Trophoblast cell (in vitro differentiated cells and primary cell): ENCODE results near the gene OSBPL3.

ENCODE experiments used
- DNase-seq, 2 donors: peaks; one replicate each; pipeline ENCODE4 v3.0.0-alpha.2; 2016
- H2AFZ ChIP-seq: 2 replicates; pipeline ENCODE4 v1.6.1; 2013; ENCODE audit warnings: low read length, moderate library complexity, mild to moderate bottlenecking; ENCODE audit not compliant: insufficient read depth, poor library complexity
- H2AK5ac ChIP-seq: 2 replicates; pipeline ENCODE4 v1.6.1; 2013; ENCODE audit warnings: mild to moderate bottlenecking, low read length
- H2BK120ac ChIP-seq: 2 replicates; pipeline ENCODE4 v1.6.1; 2013; ENCODE audit warnings: low read length, mild to moderate bottlenecking, moderate library complexity; ENCODE audit not compliant: insufficient read depth, poor library complexity
- H2BK12ac ChIP-seq: 2 replicates; pipeline ENCODE4 v1.6.1; 2013; ENCODE audit warnings: mild to moderate bottlenecking, low read length, moderate library complexity
- H2BK5ac ChIP-seq: 2 replicates; pipeline ENCODE4 v1.6.1; 2013; ENCODE audit warnings: low read length, low read depth, moderate library complexity, mild to moderate bottlenecking; ENCODE audit not compliant: poor library complexity
- H3K14ac ChIP-seq: 2 replicates; pipeline ENCODE4 v1.6.1; 2013; ENCODE audit warnings: mild to moderate bottlenecking, low read length
- H3K18ac ChIP-seq: 2 replicates; pipeline ENCODE4 v1.6.1; 2013; ENCODE audit warnings: mild to moderate bottlenecking, low read length
- H3K23ac ChIP-seq: 2 replicates; pipeline ENCODE4 v1.6.1; 2013; ENCODE audit warnings: low read length
- H3K27ac ChIP-seq: 2 replicates; pipeline ENCODE4 v1.5.1; 2013; ENCODE audit warnings: low read depth, mild to moderate bottlenecking, inconsistent platforms, low read length, moderate library complexity
- H3K27me3 ChIP-seq: 2 replicates; pipeline ENCODE4 v1.6.1; 2013; ENCODE audit warnings: inconsistent platforms, mild to moderate bottlenecking, low read length, moderate library complexity; ENCODE audit not compliant: insufficient read depth
- H3K36me3 ChIP-seq, 2 experiments: 1 replicate in 1 of 2; 2 replicates in 1 of 2; pipeline ENCODE4 v1.6.1; 2013; ENCODE audit warnings: low read length in 2 of 2, mild to moderate bottlenecking in 2 of 2, moderate library complexity in 1 of 2; ENCODE audit not compliant: insufficient read depth in 2 of 2, control insufficient read depth in 1 of 2
- H3K4ac ChIP-seq: 2 replicates; pipeline ENCODE4 v1.6.1; 2013; ENCODE audit warnings: low read depth, mild to moderate bottlenecking, low read length, moderate library complexity
- H3K4me1 ChIP-seq, 2 experiments: 1 replicate in 1 of 2; 2 replicates in 1 of 2; pipeline ENCODE4 v1.6.1; 2013; ENCODE audit warnings: low read length in 2 of 2, mild to moderate bottlenecking in 2 of 2, moderate library complexity in 1 of 2; ENCODE audit not compliant: insufficient read depth in 2 of 2, control insufficient read depth in 1 of 2
- H3K4me2 ChIP-seq: 2 replicates; pipeline ENCODE4 v1.6.1; 2013; ENCODE audit warnings: inconsistent platforms, mild to moderate bottlenecking, low read length, moderate library complexity
- H3K4me3 ChIP-seq: 2 replicates; pipeline ENCODE4 v1.5.1; 2013; ENCODE audit warnings: mild to moderate bottlenecking, low read depth, low read length, inconsistent platforms
- H3K79me1 ChIP-seq: one replicate; pipeline ENCODE4 v1.6.1; 2013; ENCODE audit warnings: low read length
- H3K79me2 ChIP-seq: 2 replicates; pipeline ENCODE4 v1.6.1; 2013; ENCODE audit warnings: low read length, mild to moderate bottlenecking; ENCODE audit not compliant: control insufficient read depth, insufficient read depth, poor library complexity
- H3K9ac ChIP-seq: 2 replicates; pipeline ENCODE4 v1.6.1; 2013; ENCODE audit warnings: mild to moderate bottlenecking, low read length
- H3K9me3 ChIP-seq: 2 replicates; pipeline ENCODE4 v1.6.1; 2013; ENCODE audit warnings: low read depth, mild to moderate bottlenecking, control low read depth, inconsistent platforms, low read length; ENCODE audit not compliant: insufficient read depth
- H4K12ac ChIP-seq: 2 replicates; pipeline ENCODE4 v1.6.1; 2013; ENCODE audit warnings: low read depth, mild to moderate bottlenecking, low read length, moderate library complexity
- H4K8ac ChIP-seq: 2 replicates; pipeline ENCODE4 v1.6.1; 2013; ENCODE audit warnings: low read depth, mild to moderate bottlenecking, low read length, moderate library complexity
- H4K91ac ChIP-seq: one replicate; pipeline ENCODE4 v1.6.1; 2013; ENCODE audit warnings: low read depth, mild to moderate bottlenecking, low read length, moderate library complexity
- WGBS: extraction: QIAGEN DNeasy Blood & Tissue Kit; methylation state at CpG from one replicate; pipeline ENCODE4 v1.1.7; 2013; ENCODE audit warnings: missing lambda C conversion rate; ENCODE audit not compliant: insufficient read length, insufficient coverage; ENCODE audit errors: extremely low coverage; 5-methylcytosine and 5-hydroxymethylcytosine counted together

The OSBPL3 gene

GRCh38 chr7:24779283-24779655, 200.7 kb downstream of the OSBPL3 start:
- Histone ChIP-seq H2BK5ac (no peak overlapping the region), H3K23ac (no peak overlapping the region), H2AK5ac (no peak overlapping the region), H3K27ac (no peak overlapping the region), H3K14ac (no peak overlapping the region), H3K27me3 (no peaks in the 10 kb centered on the region), H4K12ac (no peak overlapping the region), H4K91ac (no peak overlapping the region), H3K79me1 (no peaks in the 10 kb centered on the region), H3K4me2 (no peak overlapping the region), H3K4ac (no peak overlapping the region), H4K8ac (no peak overlapping the region), H3K4me3 (no peak overlapping the region), H2AFZ (no peak overlapping the region), H2BK120ac (no peak overlapping the region), H3K79me2 (no peaks in the 10 kb centered on the region), H3K9ac (no peak overlapping the region), H2BK12ac (no peak overlapping the region), H3K36me3 (no peaks in the 10 kb centered on the region), H3K9me3 (no peaks in the 10 kb centered on the region), H3K18ac (no peak overlapping the region), H3K4me1 (no peaks in the 10 kb centered on the region)
- no CpG with 5 or more reads among the region's 2 CpGs for WGBS
- DNase-seq: no peak

- H3K14ac ChIP-seq: no peak overlapping the region
- H3K18ac ChIP-seq: no peak overlapping the region
- H3K4me3 ChIP-seq: no peak overlapping the region
- no peak overlapping the region for H2AFZ ChIP-seq
- H3K79me2 ChIP-seq: no peaks in the 10 kb centered on the region
- no peaks in the 10 kb centered on the region for H3K27me3 ChIP-seq
- H3K79me1 ChIP-seq: no peaks in the 10 kb centered on the region
- no peak overlapping the region for H4K91ac ChIP-seq
- no peak overlapping the region for H2BK120ac ChIP-seq
- DNase-seq: peak in 1 of 2 donors; percentile 47
- H3K23ac ChIP-seq: no peak overlapping the region
- no peaks in the 10 kb centered on the region for H3K9me3 ChIP-seq
- H4K12ac ChIP-seq: no peak overlapping the region
- H3K27ac ChIP-seq: no peak overlapping the region
- H3K4me1 ChIP-seq: no peaks in the 10 kb centered on the region
- no peak overlapping the region for H2BK12ac ChIP-seq
- H3K9ac ChIP-seq: no peak overlapping the region
- H3K4me2 ChIP-seq: no peak overlapping the region
- no peak overlapping the region for H3K4ac ChIP-seq
- H2AK5ac ChIP-seq: no peak overlapping the region
- H4K8ac ChIP-seq: no peak overlapping the region
- H3K36me3 ChIP-seq: no peaks in the 10 kb centered on the region
- WGBS: no CpG with 5 or more reads among the region's 9 CpGs
- H2BK5ac ChIP-seq: no peak overlapping the region
Observed at GRCh38 chr7:24778543-24779282, 201.3 kb downstream of the OSBPL3 start.

DNA sequence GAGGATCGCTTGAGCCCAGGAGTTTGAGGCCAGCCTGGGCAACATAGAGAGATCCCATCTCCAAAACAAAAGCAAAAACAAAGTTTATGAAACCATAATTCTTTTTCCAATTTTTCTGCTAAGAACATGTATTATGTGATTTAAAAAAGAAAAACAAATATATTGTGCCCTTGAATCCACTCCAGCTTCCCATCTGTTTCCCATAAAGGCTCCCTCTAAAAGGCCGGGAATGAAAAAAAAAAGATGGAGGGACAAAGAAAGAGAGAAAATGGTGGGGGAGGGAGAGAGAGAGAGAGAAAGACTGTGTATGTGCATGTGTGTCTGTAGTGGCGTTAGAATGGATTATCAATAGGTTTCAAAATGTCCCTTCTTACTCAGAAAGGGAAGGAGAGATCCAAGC, 202.2 kb downstream of the OSBPL3 start:
- no CpG with 5 or more reads among the region's 3 CpGs for WGBS

GRCh38 chr7:24773646-24774045, 206.3 kb downstream of the OSBPL3 start:
- no peaks in the 10 kb centered on the region for H3K79me1 ChIP-seq
- H2BK120ac ChIP-seq: no peak overlapping the region

More for the DNA sequence above, 202.2 kb downstream of the OSBPL3 start:
- H4K91ac ChIP-seq: no peak overlapping the region
- H3K36me3 ChIP-seq: no peaks in the 10 kb centered on the region
- H3K23ac ChIP-seq: no peak overlapping the region
- H3K27me3 ChIP-seq: no peaks in the 10 kb centered on the region
- no peak overlapping the region for H3K14ac ChIP-seq
- H3K18ac ChIP-seq: no peak overlapping the region
- no peak overlapping the region for H4K12ac ChIP-seq
- H3K27ac ChIP-seq: no peak overlapping the region
- no peak overlapping the region for H3K4me3 ChIP-seq
- no peak overlapping the region for H4K8ac ChIP-seq
- DNase-seq: no peak
- H3K9me3 ChIP-seq: no peaks in the 10 kb centered on the region
- no peak overlapping the region for H3K4me2 ChIP-seq
- no peak overlapping the region for H2BK5ac ChIP-seq
- no peak overlapping the region for H2BK12ac ChIP-seq
- H3K79me1 ChIP-seq: no peaks in the 10 kb centered on the region
- no peak overlapping the region for H3K9ac ChIP-seq
- H3K4ac ChIP-seq: no peak overlapping the region
- H3K4me1 ChIP-seq: no peaks in the 10 kb centered on the region
- H3K79me2 ChIP-seq: no peaks in the 10 kb centered on the region
- H2AFZ ChIP-seq: no peak overlapping the region
- no peak overlapping the region for H2BK120ac ChIP-seq
- H2AK5ac ChIP-seq: no peak overlapping the region

More at GRCh38 chr7:24773646-24774045, 206.3 kb downstream of the OSBPL3 start:
- Histone ChIP-seq H3K4me2 (no peak overlapping the region), H3K27me3 (no peaks in the 10 kb centered on the region), H3K9me3 (no peaks in the 10 kb centered on the region), H4K8ac (no peak overlapping the region), H3K9ac (no peak overlapping the region), H3K18ac (no peak overlapping the region), H3K27ac (no peak overlapping the region), H3K23ac (no peak overlapping the region), H3K4me1 (no peaks in the 10 kb centered on the region), H3K36me3 (no peaks in the 10 kb centered on the region), H3K4me3 (no peak overlapping the region), H3K79me2 (no peaks in the 10 kb centered on the region), H4K91ac (no peak overlapping the region), H3K4ac (no peak overlapping the region), H2AFZ (no peak overlapping the region), H3K14ac (no peak overlapping the region), H2BK12ac (no peak overlapping the region), H4K12ac (no peak overlapping the region), H2AK5ac (no peak overlapping the region), H2BK5ac (no peak overlapping the region)
- no peak for DNase-seq
